ENCODE measurements around the gene SLC8A2. TPM values are rescaled to one million over a fixed set of nuclear protein-coding genes. Genes with fewer than 3 reads are reported as not detected.

The SLC8A2 gene
- total and polyA plus RNA-seq, 11 donors: 0.08 to 0.67 (median 0.29) TPM; not detected in 4

GRCh38 chr19:47503826-47504150, 32.1 kb upstream of the SLC8A2 start:
- Histone ChIP-seq H3K27ac (peak overlapping the region in 1 of 12 donors; percentile 29), H3K27me3 (no peaks in the 10 kb centered on the region), H3K4me3 (no peak overlapping the region), H3K9me3 (no peaks in the 10 kb centered on the region), H3K4me1 (peaks cover 4 to 44% (median 24%) of the 10 kb centered on the region in 12 donors), H3K36me3 (peaks cover 0 to 82% (median 55%) of the 10 kb centered on the region in 9 donors)
- TF ChIP-seq POLR2A (IDR thresholded peaks at IDR 0.05) (no peak), CTCF (IDR thresholded peaks at IDR 0.05) (no peak)
- ATAC-seq (no peak), DNase-seq (no peak)
- WGBS, 4 donors: 64 to 98% (median 74%) methylated on average over 5 of the region's 5 CpGs
- intact Hi-C loops (cut with DNase I): no loop called here

DNA sequence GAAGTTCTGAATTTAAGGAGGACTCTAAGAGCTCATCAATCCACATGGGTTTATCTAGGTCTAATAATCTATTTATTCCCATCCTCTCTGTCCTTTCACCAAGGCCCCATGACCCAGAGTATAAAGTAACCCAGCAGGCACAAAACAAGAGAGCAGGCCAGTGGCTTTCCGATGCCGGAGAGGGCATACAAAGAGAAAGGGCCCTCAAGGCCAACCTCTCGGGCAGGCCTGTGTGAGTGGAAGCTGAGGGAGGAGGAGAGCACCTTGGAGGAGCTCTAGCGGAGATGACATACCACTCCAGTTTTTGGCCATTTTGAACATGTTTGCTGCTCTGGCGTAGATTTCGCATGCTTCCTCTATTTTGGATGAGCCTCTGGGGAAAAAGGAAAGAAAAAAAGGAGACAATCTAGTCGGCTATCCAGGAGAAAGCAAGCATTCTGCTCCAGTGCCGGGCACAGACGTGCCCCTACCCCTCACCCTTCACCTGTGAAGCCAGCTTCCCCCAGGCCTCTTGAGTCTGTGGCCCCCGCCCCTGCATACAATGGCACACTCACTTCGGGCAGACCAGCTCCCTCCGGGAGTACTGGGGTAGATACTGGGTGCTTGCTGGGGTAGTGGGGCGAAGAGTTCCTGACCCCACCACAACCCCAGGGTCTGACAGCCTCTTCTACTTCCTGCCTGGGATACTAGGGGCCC, 31.6 kb upstream of the SLC8A2 start:
- Histone ChIP-seq H3K4me3 (no peak overlapping the region), H3K36me3 (peaks cover 0 to 87% (median 60%) of the 10 kb centered on the region in 9 donors), H3K27me3 (no peaks in the 10 kb centered on the region), H3K9me3 (no peaks in the 10 kb centered on the region), H3K4me1 (peaks cover 4 to 44% (median 20%) of the 10 kb centered on the region in 12 donors), H3K27ac (peak overlapping the region in 1 of 12 donors; percentile 29)
- TF ChIP-seq POLR2A (IDR thresholded peaks at IDR 0.05) (no peak), CTCF (IDR thresholded peaks at IDR 0.05) (no peak)
- DNase-seq (peak in 1 of 5 donors; percentile 7), ATAC-seq (no peak)
- WGBS, 4 donors: 83 to 88% (median 85%) methylated on average over 13 of the region's 13 CpGs
- intact Hi-C loops (cut with DNase I): no loop called here

- peak in 2 of 5 donors; percentile 16 to 51 for DNase-seq
- no peak for TF ChIP-seq CTCF (IDR thresholded peaks at IDR 0.05)
- no peak for TF ChIP-seq POLR2A (IDR thresholded peaks at IDR 0.05)
- intact Hi-C loops (cut with DNase I): no loop called here
- ATAC-seq: no peak
- Histone ChIP-seq H3K4me3 (no peak overlapping the region), H3K4me1 (peaks cover 0 to 32% (median 11%) of the 10 kb centered on the region in 12 donors), H3K27me3 (no peaks in the 10 kb centered on the region), H3K27ac (no peak overlapping the region), H3K9me3 (no peaks in the 10 kb centered on the region), H3K36me3 (peaks cover 0 to 96% (median 85%) of the 10 kb centered on the region in 9 donors)
- 82 to 89% (median 87%) methylated on average over 29 to 32 of the region's 32 CpGs for WGBS, 4 donors
These were observed 28.5 kb upstream of the SLC8A2 start for GRCh38 chr19:47499863-47500830.

DNA sequence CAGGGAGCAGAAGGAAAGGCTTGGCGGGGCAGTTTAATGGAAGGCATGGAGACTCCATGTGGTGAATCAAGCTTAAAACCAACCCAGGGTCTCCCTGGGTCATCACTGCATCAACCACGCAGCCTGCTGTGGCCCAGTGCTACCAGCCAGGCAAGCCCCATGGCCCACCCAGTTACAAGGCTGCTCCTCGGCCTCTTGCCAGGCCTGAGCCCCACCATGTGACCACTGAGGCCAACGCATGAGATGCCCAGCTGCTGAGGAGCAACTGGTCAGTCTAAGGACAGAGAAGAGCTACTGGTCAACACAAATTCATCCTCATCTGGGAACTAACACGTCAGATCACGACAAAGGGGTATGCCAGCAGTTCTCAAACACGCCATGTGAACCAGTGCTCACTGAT, 27.7 kb upstream of the SLC8A2 start:
- ATAC-seq: no peak
- no peak overlapping the region for H3K4me3 ChIP-seq
- peaks cover 0 to 40% (median 14%) of the 10 kb centered on the region in 12 donors for H3K4me1 ChIP-seq
- intact Hi-C loops (cut with DNase I): no loop called here
- no peaks in the 10 kb centered on the region for H3K27me3 ChIP-seq
- peak in 1 of 5 donors; percentile 5 for DNase-seq
- no peaks in the 10 kb centered on the region for H3K9me3 ChIP-seq
- WGBS, 4 donors: 91 to 96% (median 92%) methylated on average over 6 to 7 of the region's 7 CpGs
- TF ChIP-seq CTCF (IDR thresholded peaks at IDR 0.05) (no peak), POLR2A (IDR thresholded peaks at IDR 0.05) (no peak)
- H3K36me3 ChIP-seq: peaks cover 0 to 92% (median 81%) of the 10 kb centered on the region in 9 donors
- no peak overlapping the region for H3K27ac ChIP-seq
